K562 (cell line): ENCODE results near the gene TEPSIN. TPM values are rescaled to one million over a fixed set of nuclear protein-coding genes. Genes with fewer than 3 reads are reported as not detected.

ENCODE experiments used
- ATAC-seq: fragments of 200-7000 bp; cut with Tn5 transposase; 3 replicates; pipeline ENCODE4 v1.9.1; 2020; ENCODE audit warnings: moderate library complexity
- BruUV-seq: library from RNA; stranded (reverse); fragments of 400-500 nt; replicated peaks from 2 replicates; lab custom pipeline; 2021; lab: Mats Ljungman, UMichigan
- CTCF ChIA-PET: fragments of 300-600 bp; formaldehyde crosslinking; extraction: SDS; loops from one replicate; lab custom pipeline; 2021; ENCODE audit warnings: low intra/inter-chr PET ratio; lab: Yijun Ruan, JAX
- POLR2A ChIA-PET: fragments of 300-600, 350-650 bp; sonication (Branson Sonifier 250); formaldehyde crosslinking; extraction: SDS; loops from one replicate; lab custom pipeline; 2021; ENCODE audit warnings: antibody characterized with exemption, inconsistent platforms; lab: Yijun Ruan, JAX
- DNase-seq, 4 experiments: peaks; one replicate each; pipeline versions ENCODE4 v3.0.0 to v3.0.0-alpha.2; 2011 to 2018; ENCODE audit warnings: low spot score in 3 of 4, mixed read lengths in 3 of 4; ENCODE audit errors: extremely low read depth in 1 of 4
- FAIRE-seq: peaks from 2 replicates; lab custom pipeline; 2011; peaks lifted over from hg19 to GRCh38; lab: Jason Lieb, UNC
- H2AFZ ChIP-seq: 2 replicates; pipeline ENCODE4 v1.6.0; 2011; ENCODE audit warnings: low read depth, low read length, control low read depth, inconsistent platforms
- H3K27ac ChIP-seq: fragments of 200-600 bp; 3 replicates; pipeline ENCODE4 v1.8.0; 2011; ENCODE audit warnings: low read depth, mild to moderate bottlenecking, control low read depth, inconsistent platforms, low read length, moderate library complexity, mixed read lengths; ENCODE audit errors: extremely low read depth
- H3K27me3 ChIP-seq, 2 experiments: fragments of 300-600 bp in 1 of 2; 2 replicates in 1 of 2; 3 replicates in 1 of 2; pipeline versions ENCODE4 v1.6.0 to v1.8.0; 2011; ENCODE audit warnings: inconsistent platforms in 2 of 2, low read length in 2 of 2, mild to moderate bottlenecking in 1 of 2, mixed read lengths in 1 of 2, moderate library complexity in 1 of 2; ENCODE audit not compliant: control insufficient read depth in 2 of 2, insufficient read depth in 2 of 2
- H3K36me3 ChIP-seq: fragments of 300-600 bp; 3 replicates; pipeline ENCODE4 v1.8.0; 2011; ENCODE audit warnings: mild to moderate bottlenecking, low read length, inconsistent platforms; ENCODE audit not compliant: control insufficient read depth, insufficient read depth
- H3K4me1 ChIP-seq, 2 experiments: fragments of 200-600 bp in 1 of 2; replicated peaks in 1 of 2; 2 replicates in 1 of 2; 3 replicates in 1 of 2; pipeline versions ENCODE4 v1.5.1 to v1.8.0; 2011; ENCODE audit warnings: inconsistent platforms in 2 of 2, low read length in 2 of 2, mild to moderate bottlenecking in 1 of 2, mixed read lengths in 1 of 2, moderate library complexity in 1 of 2; ENCODE audit not compliant: control insufficient read depth in 2 of 2, insufficient read depth in 2 of 2
- H3K4me2 ChIP-seq: 2 replicates; pipeline ENCODE4 v1.6.1; 2011; ENCODE audit warnings: low read length, control low read depth, inconsistent platforms, mixed read lengths; ENCODE audit not compliant: insufficient read depth
- H3K4me3 ChIP-seq: fragments of 200-600 bp; sonication (generic), shearing (Covaris generic); 2 replicates; pipeline ENCODE4 v1.5.1; 2016; ENCODE audit warnings: control low read depth, inconsistent platforms
- H3K79me2 ChIP-seq: fragments of 200-600 bp; 3 replicates; pipeline ENCODE4 v1.8.0; 2011; ENCODE audit warnings: low read length, inconsistent platforms; ENCODE audit not compliant: control insufficient read depth, insufficient read depth
- H3K9ac ChIP-seq, 2 experiments: 2 replicates each; pipeline versions ENCODE4 v1.6.0 to v1.6.1; 2011; ENCODE audit warnings: low read depth in 2 of 2, low read length in 2 of 2, control low read depth in 1 of 2, inconsistent platforms in 1 of 2, mild to moderate bottlenecking in 1 of 2, mixed read lengths in 1 of 2; ENCODE audit not compliant: insufficient read depth in 1 of 2
- H3K9me1 ChIP-seq: one replicate; pipeline ENCODE4 v1.6.0; 2011; ENCODE audit warnings: inconsistent platforms, mild to moderate bottlenecking, low read length, moderate library complexity; ENCODE audit not compliant: control insufficient read depth, insufficient read depth
- H3K9me3 ChIP-seq: replicated peaks from 2 replicates; pipeline ENCODE4 v1.5.1; 2011; ENCODE audit warnings: low read depth, low read length, inconsistent platforms; ENCODE audit not compliant: control insufficient read depth, insufficient read depth
- H4K20me1 ChIP-seq: replicated peaks from 2 replicates; pipeline ENCODE4 v1.6.1; 2011; ENCODE audit warnings: low read length, inconsistent platforms, mixed read lengths; ENCODE audit not compliant: control insufficient read depth, insufficient read depth
- CAMTA2 ChIP-seq: fragments of 250-450 bp; sonication (Bioruptor Pico); conservative IDR thresholded peaks from 2 replicates; pipeline ENCODE4 v1.5.1; 2022
- FOXP4 ChIP-seq: sonication (generic); formaldehyde crosslinking; IDR thresholded peaks from 2 replicates; pipeline ENCODE4 v1.8.0; 2022; ENCODE audit warnings: mild to moderate bottlenecking, missing genetic modification reagents, borderline replicate concordance
- HNRNPH1 ChIP-seq: fragments of 200-400 bp; formaldehyde crosslinking; optimal IDR thresholded peaks from 2 replicates; pipeline ENCODE3; 2017; ENCODE audit warnings: low read depth, mild to moderate bottlenecking, low read length, moderate library complexity
- MTA1 ChIP-seq: fragments of 450-650 bp; IDR thresholded peaks from 2 replicates; pipeline ENCODE4 v1.6.1; 2017; ENCODE audit warnings: borderline replicate concordance
- PHF21A ChIP-seq: fragments of 450-650 bp; IDR thresholded peaks from 2 replicates; pipeline ENCODE4 v1.6.1; 2017; ENCODE audit warnings: low read depth, borderline replicate concordance
- POLR2G ChIP-seq: fragments of 200-400 bp; formaldehyde crosslinking; IDR thresholded peaks from 2 replicates; pipeline ENCODE4 v1.6.1; 2017; ENCODE audit warnings: low read depth, mild to moderate bottlenecking, antibody characterized with exemption, low read length, moderate library complexity
- POU5F1 ChIP-seq: fragments of 150-350 bp; IDR thresholded peaks from 2 replicates; pipeline ENCODE4 v1.6.1; 2014; ENCODE audit warnings: borderline replicate concordance, low read length, low read depth, mild to moderate bottlenecking; ENCODE audit not compliant: partially characterized antibody
- TAL1 ChIP-seq: fragments of 450-650 bp; IDR thresholded peaks from 2 replicates; pipeline ENCODE4 v1.6.1; 2016; ENCODE audit warnings: mild to moderate bottlenecking
- WGBS: fragments of 100-300 bp; shearing (Covaris generic); methylation state at CpG from one replicate; pipeline ENCODE4 v1.1.6; 2016; ENCODE audit warnings: low coverage, mixed read lengths; ENCODE audit not compliant: insufficient coverage; ENCODE audit errors: missing lambda C conversion rate; 5-methylcytosine and 5-hydroxymethylcytosine counted together
- in situ Hi-C: fragments of 300-500 bp; cut with MboI; formaldehyde crosslinking; loops from 4 replicates; pipeline ENCODE4 v1.15.0; 2018; ENCODE audit warnings: inconsistent platforms, mixed read lengths
- intact Hi-C: fragments of 100-400 bp; cut with micrococcal nuclease; formaldehyde crosslinking; loops from 2 replicates; pipeline ENCODE4 v1.14.2; 2022
- polyA plus RNA-seq, 8 experiments: library from polyadenylated mRNA; depleted of rRNA in 4 of 8; stranded (reverse) in 5 of 8; unstranded in 3 of 8; fragments of >200 nt; fragmentation: Nextera tagmentation in 2 of 8; fragmentation: Illumina TruSeq in 1 of 8; extraction: Ambion mirVana in 2 of 8; extraction: Trizol in 1 of 8; gene quantifications; 2 replicates each; pipeline versions ENCODE4 v1.2.1 to v1.2.3, GENCODE V29; 2011 to 2014; ENCODE audit warnings: inconsistent platforms in 1 of 8, missing spikeins in 1 of 8
- total RNA-seq, 7 experiments: library from RNA; depleted of rRNA in 6 of 7; stranded (reverse); fragments of >200 nt in 6 of 7; fragmentation: Illumina TruSeq in 2 of 7; extraction: Trizol in 2 of 7; gene quantifications; 2 replicates each; pipeline versions ENCODE4 v1.2.1 to v1.2.3, GENCODE V29; 2011 to 2021; ENCODE audit warnings: low replicate concordance in 1 of 7

Gene TEPSIN
- total and polyA plus RNA-seq, 9 of the 15 experiments (the other 6 are each of a cell fraction or from before 2014, with no cell fraction given): 0.80 to 29.8 (median 5.3) TPM

GRCh38 chr17:81278831-81279230, 40.0 kb upstream of the TEPSIN start:
- H3K79me2 ChIP-seq: no peaks in the 10 kb centered on the region

GRCh38 chr17:81277946-81278693, 39.3 kb upstream of the TEPSIN start:
- no peak for DNase-seq
- H2AFZ ChIP-seq: no peak overlapping the region
- H3K9me3 ChIP-seq: no peaks in the 10 kb centered on the region
- no peaks in the 10 kb centered on the region for H3K27me3 ChIP-seq
- in situ Hi-C loops (no loop called here), intact Hi-C loops (no loop called here)
- ATAC-seq: no peak
- no peak overlapping the region for H3K4me2 ChIP-seq
- WGBS: 96% methylated on average over 20 of the region's 20 CpGs
- no peak for TF ChIP-seq PHF21A
- TF ChIP-seq MTA1: no peak
- TF ChIP-seq FOXP4 (CRISPR knock-in tag): no peak
- no peak for TF ChIP-seq CAMTA2 (CRISPR knock-in tag)
- no peak for TF ChIP-seq TAL1
- no peak for TF ChIP-seq POU5F1
- POLR2A ChIA-PET: interaction anchor here (0.5 to 1.0 kb wide), 3 partner anchors 9 to 230 kb away, joined by 3 to 4 read pairs (median 3); no protein-coding TSS in a partner anchor
- peak overlapping the region in 1 of 2 experiments; percentile 35; a peak in 1 of 4 replicates for H3K9ac ChIP-seq
- H4K20me1 ChIP-seq: no peaks in the 10 kb centered on the region
- H3K27ac ChIP-seq: no peak overlapping the region
- peaks cover 71% of the 10 kb centered on the region; the same call in 1 of the 3 replicates for H3K36me3 ChIP-seq
- no peak for FAIRE-seq
- H3K9me1 ChIP-seq: no peaks in the 10 kb centered on the region
- no TSS peak for BruUV-seq
- CTCF ChIA-PET: no interaction called here
- H3K4me3 ChIP-seq: no peak overlapping the region
- peaks cover 0 to 40% of the 10 kb centered on the region in 2 experiments; a peak in 2 of 5 replicates for H3K4me1 ChIP-seq
- H3K79me2 ChIP-seq: no peaks in the 10 kb centered on the region

More at GRCh38 chr17:81278831-81279230, 40.0 kb upstream of the TEPSIN start:
- H3K9me3 ChIP-seq: no peaks in the 10 kb centered on the region
- ATAC-seq (no peak), FAIRE-seq (no peak), DNase-seq (no peak)
- 85% methylated on average over 5 of the region's 8 CpGs for WGBS
- ChIA-PET POLR2A (interaction anchor here (1.0 kb wide), 1 partner anchor 8 kb away, joined by 3 read pairs; no protein-coding TSS in a partner anchor), CTCF (no interaction called here)
- peaks cover 66% of the 10 kb centered on the region; the same call in 1 of the 3 replicates for H3K36me3 ChIP-seq
- peaks cover 0 to 42% of the 10 kb centered on the region in 2 experiments; a peak in 2 of 5 replicates for H3K4me1 ChIP-seq
- H3K27me3 ChIP-seq: no peaks in the 10 kb centered on the region
- no peak overlapping the region for H3K4me2 ChIP-seq
- no peak overlapping the region for H3K27ac ChIP-seq
- intact Hi-C loops: no loop called here
- no peak overlapping the region for H3K4me3 ChIP-seq
- H4K20me1 ChIP-seq: no peaks in the 10 kb centered on the region
- no peak overlapping the region for H2AFZ ChIP-seq
- BruUV-seq: no TSS peak
- no peaks in the 10 kb centered on the region for H3K9me1 ChIP-seq
- in situ Hi-C loops: no loop called here
- peak; percentile 23; the same call in 1 of the 2 replicates for TF ChIP-seq POLR2G
- TF ChIP-seq HNRNPH1: no peak
- TF ChIP-seq, all 486 proteins: peak for 1
- H3K9ac ChIP-seq: peak overlapping the region in 1 of 2 experiments; percentile 17; a peak in 1 of 4 replicates
